HepG2 (cell line): ENCODE measurements around the gene ZDHHC3. TPM values are rescaled to one million over a fixed set of nuclear protein-coding genes. Genes with fewer than 3 reads are reported as not detected.

ENCODE experiments used
- ATAC-seq: fragments of 200-7000 bp; cut with Tn5 transposase; 3 replicates; pipeline ENCODE4 v1.9.1; 2020; ENCODE audit warnings: mild to moderate bottlenecking, moderate library complexity
- BruUV-seq: library from RNA; stranded (reverse); fragments of 400-500 nt; replicated peaks from 2 replicates; lab custom pipeline; 2021; lab: Mats Ljungman, UMichigan
- CTCF ChIA-PET: fragments of 300-600 bp; formaldehyde crosslinking; extraction: SDS; loops from one replicate; lab custom pipeline; 2021; ENCODE audit warnings: low total read pairs, inconsistent platforms, low intra/inter-chr PET ratio; lab: Yijun Ruan, JAX
- POLR2A ChIA-PET: fragments of 350-600 bp; sonication (Branson Sonifier 250); formaldehyde crosslinking; loops from one replicate; lab custom pipeline; 2020; ENCODE audit warnings: antibody characterized with exemption, inconsistent platforms; lab: Yijun Ruan, JAX
- DNase-seq: peaks from one replicate; pipeline ENCODE4 v3.0.0-alpha.2; 2015; ENCODE audit warnings: low spot score
- FAIRE-seq: peaks from 3 replicates; lab custom pipeline; 2011; peaks lifted over from hg19 to GRCh38; lab: Jason Lieb, UNC
- H2AFZ ChIP-seq: one replicate; pipeline ENCODE4 v1.6.1; 2011; ENCODE audit warnings: low read length, inconsistent platforms
- H3K27ac ChIP-seq: fragments of 300-600 bp; 3 replicates; pipeline ENCODE4 v1.8.0; 2011; ENCODE audit warnings: mixed run types, mild to moderate bottlenecking, mixed read lengths, low read length, inconsistent platforms; ENCODE audit not compliant: insufficient read depth; ENCODE audit errors: extremely low read length
- H3K27me3 ChIP-seq, 2 experiments: fragments of 200-600 bp in 1 of 2; 2 replicates in 1 of 2; 3 replicates in 1 of 2; pipeline versions ENCODE4 v1.6.0 to v1.8.0; 2011; ENCODE audit warnings: low read length in 2 of 2, mild to moderate bottlenecking in 2 of 2, moderate library complexity in 2 of 2, inconsistent platforms in 1 of 2; ENCODE audit not compliant: insufficient read depth in 2 of 2, control insufficient read depth in 1 of 2
- H3K36me3 ChIP-seq, 2 experiments: fragments of 200-600 bp in 1 of 2; replicated peaks in 1 of 2; 2 replicates in 1 of 2; 3 replicates in 1 of 2; pipeline versions ENCODE4 v1.5.1 to v1.8.0; 2011; ENCODE audit warnings: low read length in 2 of 2, inconsistent platforms in 1 of 2; ENCODE audit not compliant: insufficient read depth in 2 of 2, control insufficient read depth in 1 of 2
- H3K4me1 ChIP-seq: 2 replicates; pipeline ENCODE4 v1.5.1; 2012; ENCODE audit warnings: low read length, inconsistent platforms; ENCODE audit not compliant: insufficient read depth
- H3K4me2 ChIP-seq: 2 replicates; pipeline ENCODE4 v1.6.0; 2011; ENCODE audit warnings: low read depth, low read length, inconsistent platforms
- H3K4me3 ChIP-seq, 3 experiments: fragments of 200-600 bp in 1 of 3; sonication (generic), shearing (Covaris generic) in 1 of 3; replicated peaks in 1 of 3; 2 replicates each; pipeline ENCODE4 v1.5.1; 2011 to 2016; ENCODE audit warnings: low read length in 3 of 3, inconsistent platforms in 2 of 3, low read depth in 2 of 3, mild to moderate bottlenecking in 2 of 3, control low read depth in 1 of 3, mixed read lengths in 1 of 3; ENCODE audit not compliant: insufficient read depth in 1 of 3
- H3K79me2 ChIP-seq: one replicate; pipeline ENCODE4 v1.6.1; 2011; ENCODE audit warnings: low read length, inconsistent platforms; ENCODE audit not compliant: insufficient read depth
- H3K9ac ChIP-seq: 2 replicates; pipeline ENCODE4 v1.6.0; 2011; ENCODE audit warnings: mild to moderate bottlenecking, low read depth, low read length, inconsistent platforms; ENCODE audit not compliant: insufficient read depth
- H3K9me3 ChIP-seq: 2 replicates; pipeline ENCODE4 v1.5.1; 2012; ENCODE audit warnings: mild to moderate bottlenecking, low read length
- H4K20me1 ChIP-seq: 2 replicates; pipeline ENCODE4 v1.6.0; 2011; ENCODE audit warnings: inconsistent platforms, mild to moderate bottlenecking, low read length, moderate library complexity; ENCODE audit not compliant: insufficient read depth
- CENPX ChIP-seq: sonication (generic); formaldehyde crosslinking; IDR thresholded peaks from 2 replicates; pipeline ENCODE4 v1.9.0; 2021; ENCODE audit warnings: mild to moderate bottlenecking, missing genetic modification reagents, moderate library complexity
- ELF1 ChIP-seq: sonication (generic); formaldehyde crosslinking; IDR thresholded peaks from 2 replicates; pipeline ENCODE4 v1.4.0; 2020; ENCODE audit warnings: missing genetic modification reagents
- HNRNPH1 ChIP-seq: fragments of 200-400 bp; formaldehyde crosslinking; optimal IDR thresholded peaks from 2 replicates; pipeline ENCODE3; 2017; ENCODE audit warnings: mild to moderate bottlenecking, low read depth, low read length
- HOXA3 ChIP-seq: sonication (generic); formaldehyde crosslinking; IDR thresholded peaks from 2 replicates; pipeline ENCODE4 v1.5.0; 2020; ENCODE audit warnings: missing genetic modification reagents
- NFKB2 ChIP-seq: sonication (generic); formaldehyde crosslinking; IDR thresholded peaks from 2 replicates; pipeline ENCODE4 v1.4.0; 2020; ENCODE audit warnings: missing genetic modification reagents, borderline replicate concordance
- NR1H2 ChIP-seq: sonication (generic); formaldehyde crosslinking; IDR thresholded peaks from 2 replicates; pipeline ENCODE4 v1.8.1; 2022; ENCODE audit warnings: low read depth, missing genetic modification reagents, borderline replicate concordance
- PHF5A ChIP-seq: IDR thresholded peaks from one replicate; pipeline ENCODE4 v1.6.1; 2018; ENCODE audit warnings: low read depth, missing genetic modification reagents; ENCODE audit not compliant: unreplicated experiment
- SRSF9 ChIP-seq: fragments of 200-400 bp; formaldehyde crosslinking; IDR thresholded peaks from 2 replicates; pipeline ENCODE4 v1.6.1; 2018; ENCODE audit warnings: borderline replicate concordance, mild to moderate bottlenecking, low read depth, low read length; ENCODE audit not compliant: insufficient read depth, poor library complexity, severe bottlenecking
- ZBTB1 ChIP-seq: sonication (generic); formaldehyde crosslinking; IDR thresholded peaks from 2 replicates; pipeline ENCODE4 v1.4.0; 2020; ENCODE audit warnings: missing genetic modification reagents, borderline replicate concordance
- ZNF17 ChIP-seq: sonication (generic); formaldehyde crosslinking; IDR thresholded peaks from 2 replicates; pipeline ENCODE4 v1.5.0; 2020; ENCODE audit warnings: mild to moderate bottlenecking, missing genetic modification reagents
- WGBS: methylation state at CpG from one replicate; pipeline ENCODE4 v1.1.6; 2017; ENCODE audit warnings: low lambda C conversion rate; 5-methylcytosine and 5-hydroxymethylcytosine counted together
- in situ Hi-C: cut with HindIII; loops from 2 replicates; pipeline ENCODE4 v1.10.0; 2017; ENCODE audit warnings: low pct_unique_long_range_greater_than_20kb; ENCODE audit not compliant: extremely low pct_ligation_motif_present
- intact Hi-C: fragments of 100-400 bp; cut with micrococcal nuclease; formaldehyde crosslinking; loops from one replicate; pipeline ENCODE4 v1.10.0; 2022; ENCODE audit not compliant: unreplicated experiment
- polyA plus RNA-seq, 8 experiments: library from polyadenylated mRNA; depleted of rRNA in 3 of 8; stranded (reverse) in 7 of 8; unstranded in 1 of 8; fragments of >200 nt; fragmentation: Illumina TruSeq in 4 of 8; extraction: Trizol in 4 of 8; gene quantifications; 2 replicates each; pipeline versions ENCODE4 v1.2.1 to v1.2.3, GENCODE V29; 2011 to 2016; ENCODE audit warnings: low read depth in 4 of 8, missing spikeins in 1 of 8, mixed read lengths in 1 of 8; ENCODE audit not compliant: insufficient read depth in 1 of 8
- total RNA-seq, 5 experiments: library from RNA; depleted of rRNA; stranded (reverse); fragments of >200 nt; fragmentation: Illumina TruSeq; extraction: Trizol; gene quantifications; 2 replicates each; pipeline ENCODE4 v1.2.3, GENCODE V29; 2016; ENCODE audit warnings: low read depth in 1 of 5
- TF ChIP-seq, protein P1 (sequence below): IDR thresholded peaks from 2 replicates; pipeline ENCODE4 v1.6.1; 2016; ENCODE audit warnings: missing compliant biosample characterization, missing genetic modification reagents, borderline replicate concordance

Gene ZDHHC3
- total and polyA plus RNA-seq, 2 of the 13 experiments (the other 11 are each of a cell fraction or from before 2014, with no cell fraction given): 44.1 to 65.7 TPM

DNA sequence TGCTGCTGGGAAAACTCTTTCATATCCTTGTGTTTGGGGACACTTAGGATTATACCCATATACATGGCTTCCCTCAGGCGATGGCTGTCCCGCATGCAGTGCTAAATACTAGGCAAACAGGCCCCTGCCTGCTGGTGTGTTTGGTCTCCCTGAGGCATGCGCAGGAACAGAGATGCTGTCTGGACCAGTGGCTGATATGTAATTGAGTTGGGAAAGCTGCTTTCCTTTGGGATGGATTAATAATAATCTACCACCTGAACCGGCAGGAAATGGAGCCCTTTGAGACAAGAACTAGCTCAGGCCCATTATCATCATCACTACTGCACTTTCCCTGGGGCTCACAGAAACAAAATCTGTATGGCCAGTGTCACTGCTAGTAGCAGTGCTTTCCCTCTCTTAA, 18.0 kb downstream of the ZDHHC3 start:
- ATAC-seq: no peak
- no peaks in the 10 kb centered on the region for H3K9me3 ChIP-seq
- TF ChIP-seq, protein P1, sequence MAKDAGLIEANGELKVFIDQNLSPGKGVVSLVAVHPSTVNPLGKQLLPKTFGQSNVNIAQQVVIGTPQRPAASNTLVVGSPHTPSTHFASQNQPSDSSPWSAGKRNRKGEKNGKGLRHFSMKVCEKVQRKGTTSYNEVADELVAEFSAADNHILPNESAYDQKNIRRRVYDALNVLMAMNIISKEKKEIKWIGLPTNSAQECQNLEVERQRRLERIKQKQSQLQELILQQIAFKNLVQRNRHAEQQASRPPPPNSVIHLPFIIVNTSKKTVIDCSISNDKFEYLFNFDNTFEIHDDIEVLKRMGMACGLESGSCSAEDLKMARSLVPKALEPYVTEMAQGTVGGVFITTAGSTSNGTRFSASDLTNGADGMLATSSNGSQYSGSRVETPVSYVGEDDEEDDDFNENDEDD: no peak
- TF ChIP-seq ZNF17: no peak
- no peak for TF ChIP-seq ZBTB1 (CRISPR knock-in tag)
- TF ChIP-seq PHF5A (CRISPR knock-in tag): no peak
- TF ChIP-seq SRSF9: no peak
- TF ChIP-seq CENPX: no peak
- TF ChIP-seq HNRNPH1: no peak
- no peak for TF ChIP-seq ELF1 (CRISPR knock-in tag)
- TF ChIP-seq NR1H2 (CRISPR knock-in tag): no peak
- no peak for TF ChIP-seq NFKB2 (CRISPR knock-in tag)
- no peak for TF ChIP-seq HOXA3 (CRISPR knock-in tag)
- H3K36me3 ChIP-seq: peaks cover 14 to 26% of the 10 kb centered on the region in 2 experiments; a peak in 4 of 5 replicates
- no peaks in the 10 kb centered on the region for H4K20me1 ChIP-seq
- no peak for DNase-seq
- POLR2A ChIA-PET: no interaction called here
- H3K27ac ChIP-seq: no peak overlapping the region
- in situ Hi-C loops (no loop called here), intact Hi-C loops (no loop called here)
- peaks cover 19% of the 10 kb centered on the region for H3K4me1 ChIP-seq
- FAIRE-seq: no peak
- CTCF ChIA-PET: no interaction called here
- H3K4me3 ChIP-seq: no peak overlapping the region
- H3K27me3 ChIP-seq: no peaks in the 10 kb centered on the region
- BruUV-seq: no TSS peak
- H2AFZ ChIP-seq: no peak overlapping the region
- no peak overlapping the region for H3K4me2 ChIP-seq
- peaks cover 16% of the 10 kb centered on the region for H3K79me2 ChIP-seq
- no peak overlapping the region for H3K9ac ChIP-seq
- WGBS: 96% methylated on average over 4 of the region's 4 CpGs
